GM21723 (cell line): ENCODE measurements around the gene AKAP13.

ENCODE experiments used
- ATAC-seq: cut with Tn5 transposase; IDR thresholded peaks from one replicate; pipeline ENCODE4 v1.9.1; 2021; ENCODE audit warnings: mild to moderate bottlenecking, moderate library complexity; ENCODE audit not compliant: unreplicated experiment

AKAP13 gene

GRCh38 chr15:85745525-85746150 lies 365.2 kb downstream of the AKAP13 start:
- ATAC-seq = no peak

GRCh38 chr15:85746641-85747040 lies 366.2 kb downstream of the AKAP13 start:
- no peak for ATAC-seq

DNA sequence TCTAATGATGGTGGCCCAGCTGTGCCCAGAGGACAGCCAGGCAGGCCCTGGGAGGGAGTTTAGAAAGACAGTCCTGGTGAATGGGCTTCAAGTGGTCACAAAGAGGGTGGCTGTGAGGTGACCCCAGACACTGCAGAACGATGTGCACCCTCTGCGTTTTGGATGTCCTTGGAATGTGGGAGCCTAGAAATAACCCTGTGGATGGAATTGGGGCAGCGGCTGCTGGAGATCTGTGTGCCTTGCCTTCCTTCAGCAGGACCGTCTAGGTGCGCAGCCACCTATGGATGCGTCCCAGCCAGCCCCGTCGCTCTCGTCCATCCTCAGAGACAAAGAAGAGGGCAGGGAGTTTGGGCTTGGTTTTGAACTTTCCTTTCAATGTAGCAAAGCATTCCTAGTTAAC lies 367.8 kb downstream of the AKAP13 start:
- ATAC-seq = no peak

- ATAC-seq = no peak
Observed at GRCh38 chr15:85748729-85749128, 368.3 kb downstream of the AKAP13 start.

- ATAC-seq = no peak
Observed at GRCh38 chr15:85749261-85750151, 369.1 kb downstream of the AKAP13 start.

- no peak for ATAC-seq
Observed at GRCh38 chr15:85750319-85751290, 370.2 kb downstream of the AKAP13 start.

DNA sequence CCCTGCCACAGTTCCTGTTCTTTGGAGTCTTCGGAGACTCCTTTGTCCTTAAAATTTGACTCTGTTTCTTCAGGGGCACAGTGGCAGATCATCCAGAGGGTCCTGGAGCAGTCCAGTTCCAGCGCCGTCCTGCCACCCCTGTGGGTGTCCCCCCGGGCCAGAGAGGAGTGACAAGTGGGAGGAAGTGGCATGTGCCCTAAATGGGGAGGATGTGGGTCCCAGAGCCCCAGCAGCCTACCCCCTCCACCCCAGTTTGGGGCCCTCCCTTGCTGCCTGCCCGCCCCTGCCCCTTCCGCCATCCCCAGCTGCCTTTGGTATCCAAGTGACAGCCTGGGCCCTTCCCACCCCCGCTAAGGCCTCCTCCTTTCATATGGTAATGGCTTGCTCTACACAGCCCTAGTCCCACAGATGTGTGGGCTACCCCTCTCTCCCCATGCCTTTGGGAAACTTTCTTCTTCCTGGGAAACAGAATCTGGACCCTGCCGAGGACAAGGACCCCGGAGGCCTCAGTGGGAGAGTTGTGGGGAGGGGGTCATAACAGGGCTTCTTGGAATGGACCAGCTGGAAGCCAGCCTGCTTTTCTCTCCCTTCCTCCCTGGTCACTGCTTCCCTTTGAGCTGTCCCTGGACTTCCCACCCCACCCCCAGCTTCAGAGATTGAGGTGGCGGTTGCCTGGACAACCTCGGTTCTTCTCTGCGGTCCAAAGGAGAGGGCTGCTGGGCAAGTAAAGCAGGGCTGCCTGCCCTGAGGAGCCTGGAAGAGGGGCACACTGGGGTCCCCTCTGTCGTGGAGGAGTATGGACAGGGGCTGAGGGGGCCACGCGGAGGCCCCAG lies 371.1 kb downstream of the AKAP13 start:
- no peak for ATAC-seq

GRCh38 chr15:85752124-85752475 lies 371.7 kb downstream of the AKAP13 start:
- no peak for ATAC-seq

GRCh38 chr15:85752491-85752961 lies 372.1 kb downstream of the AKAP13 start:
- no peak for ATAC-seq

DNA sequence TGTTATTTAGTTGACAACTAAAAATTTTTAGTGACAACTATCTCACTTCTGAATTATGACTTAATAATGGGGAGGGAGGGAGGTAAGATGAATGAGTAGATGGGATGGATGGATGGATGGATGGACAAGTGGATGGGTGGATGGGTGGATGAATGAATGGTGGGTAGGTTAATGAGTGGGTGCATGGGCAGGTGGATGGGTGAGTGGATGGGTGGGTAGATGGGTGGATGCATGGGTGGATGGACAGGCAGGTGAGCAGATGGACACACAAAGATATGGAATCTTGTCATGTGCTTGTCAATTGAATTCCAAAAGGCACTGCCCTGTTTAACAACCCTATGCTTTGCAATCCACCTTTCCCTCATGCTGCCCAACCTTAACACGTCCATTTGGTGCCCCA lies 372.9 kb downstream of the AKAP13 start:
- ATAC-seq = no peak

- ATAC-seq = no peak
Observed at GRCh38 chr15:85753791-85754452, 373.5 kb downstream of the AKAP13 start.

- ATAC-seq = no peak
Observed at GRCh38 chr15:85754989-85755388, 374.6 kb downstream of the AKAP13 start.

GRCh38 chr15:85755471-85755870 lies 375.1 kb downstream of the AKAP13 start:
- ATAC-seq = no peak

DNA sequence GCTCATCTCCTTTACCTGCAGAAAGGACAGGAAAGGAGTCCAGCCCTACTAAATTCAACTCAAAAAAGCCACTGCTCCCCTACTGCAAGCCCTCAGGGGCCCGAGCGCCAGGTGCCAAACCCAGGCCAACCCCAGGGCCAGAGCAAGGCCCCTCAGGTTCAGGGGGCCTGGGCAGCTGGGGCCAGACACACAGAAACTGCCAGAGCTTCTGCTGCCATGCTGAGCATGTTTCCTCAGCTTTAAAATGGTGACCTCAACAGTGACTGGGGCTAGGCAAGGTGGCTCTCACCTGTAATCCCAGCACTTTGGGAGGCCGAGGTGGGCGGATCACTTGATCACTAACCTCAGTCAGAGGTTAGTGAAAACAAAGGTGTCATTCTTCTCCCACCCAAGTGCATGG lies 375.5 kb downstream of the AKAP13 start:
- no peak for ATAC-seq

DNA sequence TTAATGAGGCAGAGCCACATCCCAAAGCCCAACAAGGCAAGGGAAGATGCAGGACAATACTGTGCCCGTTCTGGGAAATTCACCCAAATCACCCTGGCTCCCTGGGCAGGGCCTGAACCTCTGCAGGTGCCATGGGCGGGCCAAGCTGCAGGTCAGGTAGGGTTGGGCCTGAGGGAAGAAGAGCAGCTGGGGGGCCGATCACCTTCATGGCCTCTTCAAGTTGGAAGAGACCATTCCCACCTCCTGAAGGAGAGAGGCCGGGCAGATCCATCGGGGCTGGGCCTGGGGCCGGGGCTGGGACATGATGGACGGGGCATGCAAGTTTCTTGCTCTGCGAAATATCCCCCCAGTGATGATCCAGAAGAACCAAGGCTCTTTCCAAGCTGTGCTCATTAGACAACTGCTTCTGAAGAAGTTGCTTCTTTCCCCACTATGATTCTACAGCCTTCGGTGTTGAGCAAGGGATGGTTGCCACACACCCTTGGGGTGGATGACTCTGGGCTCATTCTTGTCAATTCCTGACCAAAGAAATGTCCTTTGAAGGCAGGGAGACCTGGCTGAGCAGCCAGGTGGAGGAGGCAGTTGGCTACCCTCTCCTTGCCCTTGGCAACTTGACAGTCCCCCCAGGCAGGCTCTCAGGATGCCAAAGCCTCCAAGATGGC lies 376.1 kb downstream of the AKAP13 start:
- no peak for ATAC-seq

DNA sequence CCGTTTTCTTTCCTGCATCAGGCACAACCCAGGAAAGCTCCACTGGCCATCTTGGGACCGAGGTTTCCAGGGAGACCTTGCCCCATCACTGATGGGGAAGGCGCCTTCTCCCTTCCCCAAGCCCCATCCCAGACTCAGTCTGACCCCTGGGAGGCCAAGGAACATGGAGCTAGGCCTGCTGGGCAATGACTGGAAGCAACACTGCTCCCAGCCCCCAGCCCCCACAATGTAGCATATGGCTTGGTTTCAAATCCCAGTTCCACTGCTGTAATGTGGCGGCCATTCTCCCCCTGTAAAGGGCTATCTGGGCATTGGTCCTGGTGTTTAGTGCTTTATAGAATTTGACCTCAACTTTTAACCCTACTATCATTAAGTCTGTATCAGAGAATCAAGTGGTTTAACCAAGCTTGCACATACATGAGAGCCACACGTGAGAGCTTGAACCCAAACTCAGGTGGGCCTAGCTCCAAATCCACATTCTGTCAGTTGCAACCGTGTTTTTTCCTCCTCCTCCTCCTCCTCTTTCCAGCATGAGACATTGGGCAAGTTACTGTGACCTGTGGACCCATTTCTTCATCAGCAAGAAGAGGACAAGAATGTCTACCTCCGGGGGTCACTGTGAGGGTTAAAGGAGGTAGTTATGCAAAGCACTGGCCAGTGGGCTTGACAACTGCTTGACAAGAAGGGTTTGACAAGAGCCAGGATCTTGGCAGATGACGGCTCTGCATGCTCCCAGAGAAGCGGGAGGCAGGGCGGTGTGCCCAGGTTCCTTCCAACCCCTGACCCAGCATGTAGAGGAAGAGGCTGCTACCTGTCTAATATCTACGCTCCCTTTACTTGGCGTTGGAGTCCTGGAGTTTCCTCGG lies 376.9 kb downstream of the AKAP13 start:
- no peak for ATAC-seq

DNA sequence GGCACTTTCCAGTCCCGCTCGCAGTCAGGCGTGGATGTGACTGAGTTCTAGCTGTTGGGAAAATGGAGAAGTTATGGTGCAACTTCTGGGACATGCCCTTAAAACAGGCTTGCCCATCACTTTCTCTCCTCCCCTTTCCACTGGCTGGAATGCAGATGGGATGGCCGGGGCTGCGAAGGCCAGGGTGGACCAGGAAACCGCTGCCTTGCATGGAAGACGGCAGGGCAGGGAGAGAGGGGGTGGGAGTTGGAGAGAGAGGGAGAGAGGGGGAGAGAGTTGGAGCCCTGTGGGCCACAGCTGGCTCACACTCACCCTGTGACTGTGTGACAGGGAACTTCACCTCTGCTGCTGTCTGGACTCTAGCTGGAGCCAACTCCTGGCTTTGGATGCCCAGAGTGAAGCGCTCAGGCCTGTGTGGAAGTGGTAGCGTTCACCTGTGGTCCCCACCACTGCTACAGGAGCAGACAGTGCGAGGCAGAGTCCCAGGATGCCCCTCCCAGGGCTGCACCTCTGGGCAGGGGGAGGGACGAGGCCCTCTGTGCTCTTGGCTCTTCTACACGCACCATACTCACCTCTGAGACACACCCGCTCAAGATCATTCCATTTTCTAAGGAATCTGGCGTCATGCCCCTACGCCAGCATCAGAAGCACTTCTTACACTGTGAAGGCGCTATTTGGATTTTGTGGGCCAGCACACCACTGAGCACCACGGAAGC lies 377.7 kb downstream of the AKAP13 start:
- no peak for ATAC-seq

- no peak for ATAC-seq
Observed at GRCh38 chr15:85758655-85758978, 378.2 kb downstream of the AKAP13 start.
